Stimulated activated CD8-positive, alpha-beta memory T cell treated with anti-CD3 and anti-CD28 coated beads, Interleukin-4, amount 100 ng/mL, for 48 hours (primary cell): ENCODE data around the gene MAD1L1.
"Not testable (repeated sequence)": the region's sequence is repeated elsewhere in the genome, so short reads cannot be mapped to it uniquely, and the experiment has no call there.

Source experiments
- DNase-seq: peaks from one replicate; pipeline ENCODE4 v3.0.0-alpha.2; 2020

Gene MAD1L1

GRCh38 chr7:2232766-2233520, at the start of gene MAD1L1:
Gene MAD1L1, minus strand, starts transcription at chr7:2232945. Its CDS starts 2,812 bp downstream, at chr7:2230133.
- DNase-seq, result peak; percentile 92

DNA sequence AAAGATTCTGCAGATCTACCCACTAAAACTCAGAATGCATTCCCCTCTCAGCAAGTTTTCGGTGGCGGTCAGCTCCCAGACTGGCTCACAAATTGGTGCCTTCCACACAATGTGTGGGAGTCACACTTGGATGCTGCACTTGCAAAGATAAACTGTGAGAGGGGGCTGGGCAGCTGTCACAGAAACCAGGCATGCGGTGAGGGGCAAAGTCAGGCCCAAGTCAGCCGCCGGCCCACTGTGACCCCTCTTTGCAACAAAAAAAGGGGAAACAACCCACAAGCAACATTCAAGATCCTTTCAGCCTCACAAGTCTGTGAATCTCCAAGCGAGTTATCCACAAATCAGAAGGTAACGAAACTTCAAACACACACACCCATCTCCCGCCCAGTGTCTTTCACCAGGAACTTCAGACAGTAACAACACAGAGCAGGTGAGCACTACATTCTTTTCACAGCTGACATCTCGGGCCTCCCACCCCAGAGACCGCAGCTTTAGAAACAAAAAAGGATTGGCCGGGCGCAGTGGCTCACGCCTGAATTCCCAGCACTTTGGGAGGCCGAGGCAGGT, 49.5 kb upstream of the MAD1L1 start:
- DNase-seq, result no peak

- DNase-seq, result no peak
Observed at GRCh38 chr7:2281541-2281940, 48.8 kb upstream of the MAD1L1 start.

DNA sequence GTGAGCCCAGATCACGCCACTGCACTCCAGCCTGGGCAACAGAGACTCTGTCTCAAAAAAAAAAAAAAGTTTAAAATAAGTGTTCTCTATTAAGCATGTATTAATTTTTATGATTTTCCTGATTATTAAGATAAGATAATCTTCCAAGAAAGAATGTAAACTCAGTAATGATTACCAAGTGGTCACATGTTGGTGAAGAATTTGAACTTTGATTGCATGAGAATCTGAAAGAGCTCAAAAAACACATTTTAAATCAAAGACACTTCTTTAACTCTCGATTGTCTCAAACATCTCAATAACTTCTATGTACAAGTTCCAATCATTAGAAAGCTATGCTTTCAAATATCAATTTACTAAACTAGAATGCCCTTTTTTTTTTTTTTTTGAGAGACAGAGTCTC, 47.7 kb upstream of the MAD1L1 start:
- DNase-seq, result no peak

GRCh38 chr7:2279896-2280295, 47.2 kb upstream of the MAD1L1 start:
- no peak for DNase-seq

GRCh38 chr7:2278026-2278425, 45.3 kb upstream of the MAD1L1 start:
- no peak for DNase-seq

- no peak for DNase-seq
Observed at GRCh38 chr7:2276107-2276506, 43.4 kb upstream of the MAD1L1 start.

DNA sequence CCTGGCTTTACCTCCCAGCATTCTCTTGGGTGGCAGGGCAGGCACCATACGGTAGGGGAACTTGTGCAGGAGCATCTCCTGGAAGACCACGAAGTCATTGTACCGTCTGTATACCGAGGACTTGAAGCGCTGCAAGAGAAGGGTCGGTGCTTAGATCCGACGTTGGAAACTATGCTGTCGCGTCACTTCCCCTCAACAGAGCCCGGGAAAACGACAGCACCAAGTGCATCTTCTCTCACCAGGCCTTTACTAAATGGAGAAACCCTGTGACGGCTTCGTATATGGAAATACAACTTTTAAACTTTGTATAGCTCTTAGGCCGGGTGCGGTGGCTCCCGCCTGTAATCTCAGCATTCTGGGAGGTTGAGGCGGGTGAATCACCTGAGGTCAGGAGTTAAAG, 42.4 kb upstream of the MAD1L1 start:
- DNase-seq, result no peak

- DNase-seq, result no peak
Observed at GRCh38 chr7:2274666-2275065, 41.9 kb upstream of the MAD1L1 start.

GRCh38 chr7:2273866-2274265, 41.1 kb upstream of the MAD1L1 start:
- DNase-seq, result no peak

DNA sequence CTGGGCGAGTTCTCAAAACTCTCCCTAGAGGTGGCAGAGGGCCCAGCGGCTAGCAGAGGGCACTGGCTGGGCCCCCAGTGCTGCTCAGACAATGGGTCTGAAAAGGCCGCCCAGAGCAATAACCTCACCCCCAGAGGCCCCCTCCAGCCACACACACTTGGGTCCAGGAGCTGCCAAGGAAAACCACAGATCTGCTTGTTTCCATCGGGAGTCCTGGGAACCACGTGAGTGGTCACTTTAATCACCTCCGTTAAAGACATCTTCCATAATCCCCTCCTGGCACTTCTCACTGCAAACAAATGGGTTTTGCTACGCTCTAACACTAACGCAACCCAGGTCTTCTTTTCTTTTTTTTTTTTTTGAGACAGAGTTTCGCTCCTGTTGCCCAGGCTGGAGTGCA, 39.3 kb upstream of the MAD1L1 start:
- no peak for DNase-seq

- DNase-seq, result no peak
Observed at GRCh38 chr7:2271273-2272026, 38.7 kb upstream of the MAD1L1 start.

DNA sequence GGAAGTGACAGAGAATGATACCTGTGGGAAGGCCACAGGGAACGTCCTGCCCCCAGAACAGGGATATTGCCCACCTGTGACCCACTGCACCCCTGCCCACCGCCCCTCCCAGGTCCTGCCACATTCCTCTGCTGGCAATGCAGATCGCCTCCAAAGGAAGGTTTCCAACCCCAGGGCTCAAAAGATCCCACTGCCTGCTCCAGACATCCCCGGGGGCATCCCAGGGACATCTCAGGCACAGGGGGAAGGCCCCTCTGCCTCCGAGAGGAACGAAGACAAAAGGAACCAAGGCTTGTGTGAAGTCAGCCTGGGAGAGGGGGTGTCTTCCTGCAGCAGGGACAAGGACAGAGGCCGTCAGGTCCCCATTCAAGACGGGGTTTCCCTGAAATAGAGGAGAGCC, 37.8 kb upstream of the MAD1L1 start:
- DNase-seq, result no peak

- DNase-seq, result no peak
Observed at GRCh38 chr7:2269991-2270460, 37.3 kb upstream of the MAD1L1 start.

DNA sequence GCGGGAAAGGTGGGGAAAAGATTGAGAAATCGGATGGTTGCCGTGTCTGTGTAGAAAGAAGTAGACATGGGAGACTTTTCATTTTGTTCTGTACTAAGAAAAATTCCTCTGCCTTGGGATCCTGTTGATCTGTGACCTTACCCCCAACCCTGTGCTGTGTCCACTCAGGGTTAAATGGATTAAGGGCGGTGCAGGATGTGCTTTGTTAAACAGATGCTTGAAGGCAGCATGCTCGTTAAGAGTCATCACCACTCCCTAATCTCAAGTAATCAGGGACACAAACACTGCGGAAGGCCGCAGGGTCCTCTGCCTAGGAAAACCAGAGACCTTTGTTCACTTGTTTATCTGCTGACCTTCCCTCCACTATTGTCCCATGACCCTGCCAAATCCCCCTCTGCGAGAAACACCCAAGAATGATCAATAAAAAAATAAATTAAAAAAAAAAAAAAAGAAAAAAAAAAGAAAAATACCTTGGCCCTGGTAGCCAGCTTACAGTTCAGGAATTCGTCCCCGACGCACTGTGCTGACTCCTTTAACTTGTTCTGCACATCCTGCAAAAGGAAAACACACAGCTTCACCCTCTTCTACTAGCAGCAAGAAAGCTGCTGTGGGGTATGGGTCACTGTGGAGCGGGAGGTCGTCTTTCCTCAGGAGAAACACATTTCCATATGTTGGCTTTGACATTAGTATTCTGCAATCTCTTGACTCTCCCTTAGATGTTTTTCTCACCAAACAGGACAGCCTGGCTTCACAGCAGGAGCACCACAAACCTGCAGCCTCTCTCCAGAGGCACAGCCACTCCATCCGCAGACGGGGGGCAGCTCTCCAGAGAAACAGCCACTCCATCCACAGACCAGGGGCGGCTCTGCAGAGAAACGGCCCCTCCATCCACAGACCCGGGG, 36.6 kb upstream of the MAD1L1 start:
- DNase-seq, result not testable (repeated sequence)

- no peak for DNase-seq
Observed at GRCh38 chr7:2266911-2267310, 34.2 kb upstream of the MAD1L1 start.

DNA sequence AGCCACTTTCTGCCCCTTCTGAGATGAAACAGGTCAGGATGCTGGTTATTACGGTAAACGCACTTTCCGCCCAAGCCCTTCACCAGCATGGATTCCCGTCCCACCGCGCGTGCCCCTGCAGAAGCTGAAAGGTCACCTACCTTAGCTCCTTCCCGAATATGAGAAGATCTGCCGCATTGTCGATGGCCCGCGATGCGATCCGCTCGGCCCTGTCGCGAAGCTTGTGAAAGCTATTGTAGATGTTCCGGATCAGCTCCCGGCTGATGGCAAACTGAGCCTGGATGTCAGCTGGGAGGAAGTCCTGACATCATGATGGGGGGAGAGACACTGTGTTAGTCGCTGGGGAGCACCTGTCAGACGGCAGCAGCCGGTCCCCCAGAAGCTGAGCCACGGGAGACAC, 31.4 kb upstream of the MAD1L1 start:
- DNase-seq, result no peak

GRCh38 chr7:2263176-2263575, 30.4 kb upstream of the MAD1L1 start:
- DNase-seq, result no peak

DNA sequence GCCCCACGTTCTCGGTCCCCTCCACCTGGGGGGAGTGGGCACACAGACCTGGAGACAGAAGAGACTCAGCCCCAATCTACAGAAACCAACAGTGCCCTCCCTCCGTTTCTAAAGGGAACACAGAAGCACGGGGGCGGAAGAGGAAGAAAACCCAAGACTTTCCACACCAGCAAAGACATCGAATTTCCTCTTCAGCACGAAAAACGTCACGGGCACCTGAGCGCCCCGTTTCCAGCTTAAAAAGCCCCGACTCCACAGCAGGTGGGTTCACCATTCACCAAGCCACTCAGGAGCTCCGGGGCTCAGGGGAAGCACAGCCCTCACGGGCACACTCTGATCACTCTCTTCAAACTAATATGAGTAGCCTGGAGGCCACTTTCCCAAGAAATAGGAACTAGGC, 28.9 kb upstream of the MAD1L1 start:
- DNase-seq, result no peak

DNA sequence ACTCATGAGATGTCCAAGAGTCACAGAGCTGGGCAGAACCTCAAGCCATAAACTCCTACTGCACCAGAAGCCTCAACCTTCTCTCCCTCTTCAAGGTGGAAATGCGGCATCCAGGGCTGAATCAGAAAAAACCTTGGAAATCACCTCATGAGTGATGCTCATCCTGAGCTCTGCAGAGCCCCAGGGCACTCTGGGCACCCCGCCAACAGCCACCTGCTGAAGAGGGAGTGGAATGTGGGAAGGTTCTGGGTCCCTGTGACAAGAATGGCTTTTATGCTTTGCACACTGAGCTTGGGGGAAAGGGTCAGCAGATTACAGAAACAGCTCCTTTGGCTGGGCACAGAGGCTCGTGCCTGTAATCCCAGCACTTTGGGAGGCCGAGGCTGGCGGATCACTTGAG, 28.1 kb upstream of the MAD1L1 start:
- DNase-seq, result no peak

DNA sequence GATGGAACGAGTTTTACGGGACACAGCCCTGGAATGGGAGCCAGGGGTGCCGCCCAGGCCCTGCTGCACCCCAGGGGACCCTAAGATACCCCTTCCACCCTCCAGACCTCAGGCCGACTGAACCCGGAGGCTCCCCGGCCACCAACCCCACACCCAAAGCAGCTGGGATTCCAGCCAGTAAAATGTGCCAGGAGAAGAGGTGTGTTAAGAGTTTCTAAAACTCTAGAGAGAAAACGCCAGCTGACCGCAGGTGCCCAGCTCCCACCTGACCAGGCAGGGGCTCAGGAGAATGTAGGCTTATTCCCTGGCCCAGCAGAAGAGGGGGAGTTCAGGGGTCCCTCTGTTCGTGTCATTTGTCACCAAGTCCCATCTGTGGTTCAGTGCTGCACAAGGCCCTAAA, 26.7 kb upstream of the MAD1L1 start:
- DNase-seq, result no peak

- DNase-seq, result no peak
Observed at GRCh38 chr7:2258661-2259365, 26.1 kb upstream of the MAD1L1 start.
